ENCODE results near the gene TSPYL1. TPM values are rescaled to one million over a fixed set of nuclear protein-coding genes. Genes with fewer than 3 reads are reported as not detected.

Gene TSPYL1
- total RNA-seq, 2 donors from 2014 or later = 60.0 to 74.9 TPM

DNA sequence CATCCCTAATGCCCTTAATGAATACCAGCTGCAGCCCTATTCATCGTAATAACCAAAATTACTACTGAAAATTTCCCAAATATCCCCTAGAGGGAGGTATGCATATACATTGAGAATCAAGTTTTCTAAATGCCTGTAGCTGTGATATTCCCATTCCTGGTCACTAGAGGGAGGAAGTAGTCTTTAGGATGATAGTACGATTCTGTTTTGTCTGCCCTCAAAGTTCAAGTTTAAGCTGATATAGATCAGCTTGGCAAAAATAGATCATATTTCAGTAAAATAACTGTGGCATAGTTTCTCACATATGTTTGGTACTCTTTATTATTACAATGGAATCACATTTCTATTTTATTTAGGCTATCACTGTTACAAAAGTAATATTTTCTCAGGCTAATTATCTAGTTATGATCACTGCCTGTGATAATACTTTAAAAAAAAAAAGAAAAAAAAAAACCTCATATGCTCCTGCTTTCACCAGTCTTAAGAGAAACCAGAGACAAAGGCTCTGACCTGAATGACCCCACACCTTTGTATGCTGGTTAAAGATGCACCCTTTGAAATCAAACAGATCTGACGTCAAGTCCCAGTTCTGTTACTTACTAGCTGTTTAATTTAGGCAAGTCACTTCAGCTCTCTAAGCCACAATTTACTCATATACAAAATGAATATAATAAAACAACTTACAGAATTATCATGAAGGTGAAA is 11.0 kb downstream of the TSPYL1 start:
- no peak for DNase-seq (ENCODE audit: low spot score)
- peak; percentile 82 for ATAC-seq (ENCODE audit: insufficient number of reproducible peaks, low FRiP score, low read depth)
- peaks cover 0 to 12% of the 10 kb centered on the region in 2 donors for H3K4me1 ChIP-seq (ENCODE audit: control insufficient read depth in 1 of 2, low read depth in 2 of 2)
- TF ChIP-seq CTCF (IDR thresholded peaks at IDR 0.05) = peak; percentile 66
- H3K9me3 ChIP-seq = no peaks in the 10 kb centered on the region
- no peaks in the 10 kb centered on the region for H3K27me3 ChIP-seq (replicated peaks; ENCODE audit: insufficient read depth)
- peaks cover 16% of the 10 kb centered on the region for H3K36me3 ChIP-seq
- no peak overlapping the region for H3K27ac ChIP-seq
- H3K4me3 ChIP-seq = no peak overlapping the region

DNA sequence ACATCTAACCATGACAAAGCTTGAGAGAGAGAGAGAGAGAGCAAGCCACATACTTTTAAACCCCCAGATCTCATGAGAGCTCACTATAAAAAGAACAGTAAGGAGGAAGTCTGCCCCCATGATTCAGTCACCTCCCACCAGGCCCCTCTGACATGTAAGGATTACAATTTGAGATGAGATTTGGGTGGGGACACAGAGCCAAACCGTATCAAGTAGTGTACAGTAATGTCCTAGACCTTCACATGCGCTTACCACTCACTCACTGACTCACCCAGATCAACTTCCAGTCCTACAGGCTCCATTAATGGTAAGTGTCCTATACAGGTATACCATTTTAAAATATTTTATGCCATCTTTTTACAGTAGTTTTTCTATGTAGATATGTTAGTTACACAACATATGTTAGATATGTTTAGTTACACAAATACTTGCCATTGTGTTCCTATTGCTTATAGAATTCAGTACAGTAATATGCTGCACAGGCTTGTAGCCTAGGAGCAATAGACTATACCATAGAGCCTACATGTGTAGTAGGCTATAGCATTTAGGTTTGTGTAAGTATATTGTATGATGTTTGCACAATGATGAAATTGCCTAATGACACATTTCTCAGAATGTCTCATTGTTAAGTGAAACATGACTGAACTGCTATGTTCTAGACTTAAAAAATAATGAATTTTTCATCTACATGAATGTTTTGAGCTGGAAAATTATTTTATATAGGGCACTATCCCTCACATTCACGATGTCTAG is 11.7 kb downstream of the TSPYL1 start:
- ATAC-seq (ENCODE audit: insufficient number of reproducible peaks, low FRiP score, low read depth) (no peak), DNase-seq (ENCODE audit: low spot score) (no peak)
- Histone ChIP-seq H3K27me3 (replicated peaks; ENCODE audit: insufficient read depth) (no peaks in the 10 kb centered on the region), H3K9me3 (no peaks in the 10 kb centered on the region), H3K4me1 (ENCODE audit: control insufficient read depth in 1 of 2, low read depth in 2 of 2) (peaks cover 0 to 5% of the 10 kb centered on the region in 2 donors), H3K27ac (no peak overlapping the region), H3K36me3 (peaks cover 11% of the 10 kb centered on the region), H3K4me3 (no peak overlapping the region)
- TF ChIP-seq CTCF (IDR thresholded peaks at IDR 0.05) = no peak

- TF ChIP-seq CTCF (IDR thresholded peaks at IDR 0.05) = no peak
- no peaks in the 10 kb centered on the region for H3K9me3 ChIP-seq
- peaks cover 6% of the 10 kb centered on the region for H3K36me3 ChIP-seq
- no peak overlapping the region for H3K27ac ChIP-seq
- DNase-seq (ENCODE audit: low spot score) (no peak), ATAC-seq (ENCODE audit: insufficient number of reproducible peaks, low FRiP score, low read depth) (no peak)
- no peak overlapping the region for H3K4me3 ChIP-seq
- H3K27me3 ChIP-seq (replicated peaks; ENCODE audit: insufficient read depth) = no peaks in the 10 kb centered on the region
- peaks cover 0 to 4% of the 10 kb centered on the region in 2 donors for H3K4me1 ChIP-seq (ENCODE audit: control insufficient read depth in 1 of 2, low read depth in 2 of 2)
Observed at GRCh38 chr6:116266803-116267202, 12.9 kb downstream of the TSPYL1 start.

- ATAC-seq (ENCODE audit: insufficient number of reproducible peaks, low FRiP score, low read depth) (no peak), DNase-seq (ENCODE audit: low spot score) (no peak)
- H3K9me3 ChIP-seq = no peaks in the 10 kb centered on the region
- no peaks in the 10 kb centered on the region for H3K36me3 ChIP-seq
- TF ChIP-seq CTCF (IDR thresholded peaks at IDR 0.05) = no peak
- H3K4me1 ChIP-seq (ENCODE audit: control insufficient read depth in 1 of 2, low read depth in 2 of 2) = peaks cover 0 to 4% of the 10 kb centered on the region in 2 donors
- H3K27me3 ChIP-seq (replicated peaks; ENCODE audit: insufficient read depth) = no peaks in the 10 kb centered on the region
- H3K4me3 ChIP-seq = no peak overlapping the region
- H3K27ac ChIP-seq = no peak overlapping the region
Observed at GRCh38 chr6:116265041-116265829, 14.5 kb downstream of the TSPYL1 start.

DNA sequence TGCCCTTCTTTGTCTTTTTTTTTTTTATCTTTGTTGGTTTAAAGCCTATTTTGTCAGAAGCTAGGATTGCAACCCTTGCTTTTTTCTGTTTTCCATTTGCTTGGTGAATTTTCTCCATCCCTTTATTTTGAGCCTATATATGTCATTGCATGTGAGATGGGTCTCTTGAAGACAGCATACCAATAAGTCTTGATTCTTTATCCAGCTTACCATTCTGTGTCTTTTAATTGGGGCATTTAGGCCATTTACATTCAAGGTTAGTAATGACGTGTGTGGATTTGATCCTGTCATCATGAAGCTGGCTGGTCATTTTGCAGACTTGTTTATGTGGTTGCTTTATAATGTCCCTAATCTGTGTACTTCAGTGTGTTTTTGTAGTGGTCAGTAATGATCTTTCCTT is 16.4 kb downstream of the TSPYL1 start:
- Histone ChIP-seq H3K27ac (no peak overlapping the region), H3K4me3 (no peak overlapping the region), H3K27me3 (replicated peaks; ENCODE audit: insufficient read depth) (no peaks in the 10 kb centered on the region), H3K36me3 (no peaks in the 10 kb centered on the region), H3K4me1 (ENCODE audit: control insufficient read depth in 1 of 2, low read depth in 2 of 2) (no peaks in the 10 kb centered on the region), H3K9me3 (no peaks in the 10 kb centered on the region)
- ATAC-seq (ENCODE audit: insufficient number of reproducible peaks, low FRiP score, low read depth) (no peak), DNase-seq (ENCODE audit: low spot score) (no peak)
- no peak for TF ChIP-seq CTCF (IDR thresholded peaks at IDR 0.05)

Data from thoracic aorta (tissue), 2 donors.